ENCODE measurements around the gene NOB1.
A peak's percentile ranks its signal among the peaks of the same experiment; 100 is the strongest.
"Not testable (repeated sequence)": the region's sequence is repeated elsewhere in the genome, so short reads cannot be mapped to it uniquely, and the experiment has no call there.

The NOB1 gene

DNA sequence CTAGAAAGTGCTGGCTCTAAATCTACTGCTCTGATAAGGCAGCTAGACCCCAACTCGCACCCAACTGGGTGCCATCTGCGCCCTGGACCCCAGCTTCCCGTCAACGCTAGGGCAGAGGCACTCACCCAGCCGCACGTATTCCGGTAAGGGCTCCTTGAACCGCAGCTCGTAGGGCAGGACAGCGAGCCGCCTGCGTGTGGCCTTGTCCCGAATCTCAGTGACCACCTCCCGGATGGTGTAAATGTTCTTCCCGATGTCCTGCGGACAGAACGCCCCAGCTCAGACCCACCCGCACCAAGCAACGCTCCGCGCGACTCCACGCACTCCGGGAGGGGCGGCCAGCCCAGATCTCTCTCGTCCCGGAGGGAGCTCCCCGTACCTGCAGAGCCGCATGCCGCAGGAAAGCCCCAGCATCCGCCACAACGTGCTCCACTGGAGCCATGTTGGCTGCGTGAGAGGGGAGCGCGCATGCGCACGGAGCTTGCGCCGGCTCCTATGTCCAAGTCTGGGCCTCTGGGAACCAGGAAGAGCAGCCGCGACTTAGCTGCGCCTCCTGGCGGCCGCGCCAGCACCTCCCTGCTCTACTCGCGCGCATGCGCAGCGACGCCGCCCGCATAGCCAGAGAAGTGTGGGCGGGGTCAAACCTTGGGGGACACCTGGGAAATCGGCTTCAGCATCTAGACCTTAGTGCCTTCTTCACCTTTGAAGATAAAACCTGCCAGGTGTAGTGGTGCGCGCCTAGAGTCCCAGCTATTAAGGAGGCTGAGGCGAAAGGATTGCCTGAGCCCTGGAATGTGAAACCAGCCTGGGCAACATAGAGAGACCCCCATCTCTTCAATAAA is at the start of gene NOB1:
NOB1 (minus strand) TSS at position 458 of the 842 bp plus-strand sequence; CDS start at position 442, 16 bp downstream.
- peak; percentile 97 for DNase-seq

- no peak for DNase-seq
Measured at GRCh38 chr16:69804297-69804696, 49.6 kb upstream of the NOB1 start.

DNA sequence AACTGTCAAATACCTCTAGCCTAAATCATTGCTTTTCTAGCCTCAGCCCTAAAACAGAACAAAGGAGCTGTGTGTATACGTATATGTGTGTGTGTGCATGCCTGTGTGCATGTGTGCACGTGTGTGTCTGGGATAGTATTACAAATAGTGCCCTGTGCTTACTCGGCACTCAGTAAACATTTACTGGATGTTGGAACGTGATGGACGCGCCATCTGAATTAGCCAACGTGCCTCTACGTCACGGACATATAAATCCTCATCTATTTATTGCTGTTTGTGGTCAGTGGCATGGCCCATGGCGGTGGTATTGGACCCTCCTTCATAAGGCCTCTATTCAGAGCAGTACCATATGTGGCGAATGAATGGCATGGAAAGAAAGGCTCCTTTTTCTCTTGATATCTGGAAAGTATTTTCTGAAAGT is 44.9 kb upstream of the NOB1 start:
- DNase-seq, result no peak

- DNase-seq, result no peak
Measured at GRCh38 chr16:69798466-69798865, 43.7 kb upstream of the NOB1 start.

GRCh38 chr16:69796285-69797118 is 41.8 kb upstream of the NOB1 start:
- peak; percentile 9 for DNase-seq

- no peak for DNase-seq
Measured at GRCh38 chr16:69794486-69794885, 39.8 kb upstream of the NOB1 start.

DNA sequence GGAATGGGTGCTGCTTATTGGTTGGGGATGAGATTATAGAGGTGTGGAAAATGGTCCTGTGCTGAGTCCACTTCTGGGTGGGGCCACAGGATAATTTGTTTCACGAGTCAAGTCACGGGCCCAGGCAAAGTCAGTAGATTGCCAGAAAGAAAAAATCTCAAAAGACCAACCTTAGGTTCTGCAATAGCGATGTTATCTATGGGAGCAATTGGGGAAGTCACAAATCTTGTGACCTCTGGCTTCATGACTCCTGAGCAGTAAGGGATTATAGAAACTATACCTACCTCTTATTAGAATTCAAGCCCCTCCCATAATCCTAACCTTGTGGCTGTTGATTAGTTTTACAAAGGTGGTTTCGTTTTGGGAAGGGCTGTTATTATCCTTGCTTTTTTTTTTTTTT is 38.8 kb upstream of the NOB1 start:
- DNase-seq, result no peak

GRCh38 chr16:69791391-69791847 is 36.7 kb upstream of the NOB1 start:
- not testable (repeated sequence) for DNase-seq

DNA sequence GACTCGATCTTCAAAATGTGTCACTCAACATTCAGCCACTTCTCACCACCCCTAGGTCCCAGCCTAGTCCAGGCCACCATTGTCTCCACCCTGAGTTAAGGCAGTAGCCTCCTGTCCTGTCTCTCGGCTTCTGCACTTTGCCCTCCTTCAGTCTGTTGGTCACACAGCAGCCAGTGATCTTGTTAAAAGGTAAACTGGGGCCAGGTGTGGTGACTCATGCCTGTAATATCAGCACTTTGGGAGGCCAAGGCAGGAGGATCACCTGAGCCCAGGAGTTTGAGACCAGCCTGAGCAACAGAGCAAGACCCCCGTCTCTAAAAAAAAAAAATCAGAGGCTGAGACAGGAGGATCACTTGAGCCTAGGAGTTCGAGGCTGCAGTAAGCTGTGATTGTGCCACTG is 33.2 kb upstream of the NOB1 start:
- DNase-seq, result no peak

GRCh38 chr16:69784586-69784985 is 29.9 kb upstream of the NOB1 start:
- DNase-seq, result no peak

DNA sequence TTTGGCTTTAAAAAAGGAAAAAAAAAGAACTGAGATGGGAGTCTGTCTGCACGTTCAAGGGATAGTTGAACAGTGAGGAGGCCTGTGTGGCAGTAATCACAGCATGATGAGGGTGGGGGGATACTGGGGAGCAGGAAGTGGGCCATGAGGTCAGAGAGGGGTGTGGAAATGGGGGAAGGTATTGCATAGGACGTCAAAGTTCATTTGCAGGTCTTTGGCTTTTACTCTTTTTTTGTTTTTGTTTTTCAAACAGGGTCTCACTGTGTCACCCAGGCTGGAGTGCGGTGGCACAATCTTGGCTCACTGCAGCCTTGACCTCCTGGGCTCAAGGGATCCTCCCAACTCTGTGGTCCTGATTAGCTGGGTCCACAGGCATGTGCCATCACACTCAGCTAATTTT is 26.4 kb upstream of the NOB1 start:
- DNase-seq, result no peak

GRCh38 chr16:69779724-69780123 is 25.0 kb upstream of the NOB1 start:
- DNase-seq, result no peak

- no peak for DNase-seq
Measured at GRCh38 chr16:69775563-69775962, 20.8 kb upstream of the NOB1 start.

- DNase-seq, result no peak
Measured at GRCh38 chr16:69773260-69773947, 18.7 kb upstream of the NOB1 start.

GRCh38 chr16:69771651-69771967 is 16.9 kb upstream of the NOB1 start:
- no peak for DNase-seq

GRCh38 chr16:69769404-69769803 is 14.7 kb upstream of the NOB1 start:
- no peak for DNase-seq

DNA sequence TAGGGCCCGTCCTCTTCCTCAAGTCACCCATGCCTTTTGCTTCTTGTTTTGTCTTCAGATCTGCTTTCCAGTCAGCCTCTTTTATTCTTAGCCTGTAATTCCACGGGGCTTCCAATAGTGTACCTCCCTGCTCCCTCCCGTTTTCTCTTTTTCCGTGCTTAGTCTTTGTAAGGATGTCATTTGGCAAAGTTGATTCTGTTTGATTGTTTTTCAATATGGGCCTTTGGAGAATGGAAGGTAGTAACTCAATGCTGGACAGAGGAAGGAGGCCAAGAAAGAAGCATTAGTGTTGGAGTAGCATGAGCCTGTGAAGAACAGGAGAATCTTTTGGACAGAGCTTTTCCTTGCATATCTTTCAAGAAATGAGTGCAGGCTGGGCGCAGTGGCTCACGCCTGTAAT is 13.9 kb upstream of the NOB1 start:
- DNase-seq, result no peak

DNA sequence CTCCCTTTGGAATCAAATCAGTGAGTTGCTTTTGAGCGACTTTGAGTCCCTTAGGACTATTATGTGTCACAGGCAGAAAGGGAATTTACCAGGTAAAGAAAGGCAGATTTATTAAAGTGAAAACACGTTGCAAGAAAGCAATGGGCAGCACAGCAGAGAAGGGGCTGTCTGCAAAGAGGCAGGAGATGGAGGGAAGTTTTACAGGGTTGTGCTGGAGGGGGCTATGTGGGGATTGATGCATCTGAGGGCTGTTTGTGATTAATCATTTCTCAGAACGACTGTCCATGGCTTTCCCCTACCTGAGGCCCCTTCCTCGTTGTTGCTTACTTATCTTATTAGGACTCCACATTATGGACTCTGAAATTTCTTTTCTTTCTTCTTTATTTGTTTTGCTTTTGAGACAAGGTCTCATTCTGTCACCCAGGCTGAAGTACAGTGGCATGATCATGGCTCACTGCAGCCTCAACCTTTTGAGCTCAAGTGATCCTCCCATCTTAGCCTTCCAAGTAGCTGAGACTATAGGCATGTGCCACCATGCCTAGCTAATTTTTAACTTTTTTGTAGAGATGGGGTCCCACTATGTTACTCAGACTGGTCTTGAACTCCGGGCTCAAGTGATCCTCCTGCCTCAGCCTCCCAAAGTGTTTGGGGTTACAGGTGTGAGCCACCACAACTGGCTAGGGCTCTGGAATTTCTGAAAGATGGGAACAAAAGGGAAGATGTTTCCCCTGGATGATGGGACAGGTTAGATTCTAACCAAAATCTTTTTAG is 12.9 kb upstream of the NOB1 start:
- DNase-seq, result no peak

DNA sequence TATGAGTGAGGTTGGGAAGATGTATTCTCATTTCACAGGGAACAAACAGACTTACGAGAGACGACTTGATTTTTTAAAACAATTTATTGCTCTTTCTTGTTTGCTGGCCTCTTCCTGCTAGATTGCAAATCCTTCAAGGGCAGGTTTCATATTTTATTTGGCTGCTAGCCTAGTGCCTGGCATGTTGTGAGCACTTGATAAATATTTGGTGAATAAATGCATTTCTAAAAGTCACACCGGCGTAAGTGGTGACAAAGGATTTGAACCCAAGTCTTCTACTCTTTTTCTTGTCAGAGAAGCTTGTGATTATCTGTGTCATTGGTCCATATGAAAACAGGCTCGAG is 8.8 kb upstream of the NOB1 start:
- no peak for DNase-seq

- no peak for DNase-seq
Measured at GRCh38 chr16:69762814-69763598, 8.3 kb upstream of the NOB1 start.

DNA sequence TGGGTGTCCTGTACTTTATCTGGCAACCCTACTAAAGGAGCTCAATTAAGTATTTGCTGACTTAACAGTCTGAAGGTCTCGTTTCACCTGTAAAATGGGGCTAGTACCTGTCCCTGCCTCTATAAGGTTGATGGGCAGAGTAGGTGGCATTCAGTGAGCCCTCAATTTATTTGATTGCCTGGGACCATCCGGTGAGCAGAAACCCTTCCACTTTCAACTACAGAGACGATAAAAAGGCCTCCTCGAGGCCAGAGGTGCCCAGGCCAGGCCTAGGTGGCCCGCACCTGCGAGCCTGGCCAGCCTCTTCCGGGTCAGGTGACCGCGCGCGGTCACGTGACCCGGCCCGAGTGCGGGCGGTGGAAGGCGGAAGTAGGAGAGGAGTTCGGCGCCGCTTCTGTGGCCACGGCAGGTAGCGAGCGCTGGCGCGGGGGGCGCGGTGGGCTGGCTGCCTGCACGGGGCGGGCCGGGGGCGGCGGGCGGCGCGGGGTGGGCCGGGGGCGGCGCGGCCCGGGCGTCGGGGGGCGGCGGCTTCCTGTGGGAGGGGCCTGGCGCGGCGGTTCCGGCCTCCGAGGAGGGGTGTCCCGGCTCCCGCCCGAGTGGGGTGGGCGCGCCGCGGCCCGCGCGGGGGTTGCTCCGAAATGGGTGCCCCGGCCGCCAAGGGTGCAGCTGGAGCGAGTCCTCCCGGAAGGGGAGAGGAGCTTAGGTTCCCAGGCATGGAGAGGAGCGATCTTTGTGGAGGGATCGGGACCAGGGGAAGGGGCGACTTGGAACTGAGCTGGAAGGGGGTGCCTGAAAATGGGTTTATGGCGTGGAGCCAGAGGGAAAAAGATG is 7.5 kb upstream of the NOB1 start, which contains the start of gene WWP2:
WWP2 (plus strand) TSS at position 350 of the 831 bp plus-strand sequence. CDS start 24,679 bp downstream, outside the sequence.
- peak; percentile 79 for DNase-seq

All from activated naive CD4-positive, alpha-beta T cell treated with Interleukin-2 at 50 U/mL for 16 hours (primary cell).